Activated naive CD4-positive, alpha-beta T cell treated with anti-CD3 and anti-CD28 coated beads for 36 hours (primary cell): ENCODE data around the gene SYNGR1. TPM values are rescaled to one million over a fixed set of nuclear protein-coding genes. Genes with fewer than 3 reads are reported as not detected.

ENCODE experiments used
- CTCF ChIA-PET: fragments of 350-600 bp; sonication (Branson Sonifier 250); formaldehyde crosslinking; loops from one replicate; lab custom pipeline; 2021; ENCODE audit warnings: antibody characterized with exemption; lab: Charles Lee
- DNase-seq: peaks from one replicate; pipeline ENCODE4 v3.0.0-alpha.2; 2020
- H3K27ac Mint-ChIP-seq: one replicate; pipeline ENCODE4 v1.8.0; 2021; ENCODE audit warnings: mild to moderate bottlenecking, mixed read lengths
- H3K27me3 Mint-ChIP-seq: one replicate; pipeline ENCODE4 v1.8.0; 2021; ENCODE audit warnings: low read depth, mixed read lengths
- H3K36me3 Mint-ChIP-seq: one replicate; pipeline ENCODE4 v1.8.0; 2021; ENCODE audit warnings: low read depth, mixed read lengths
- H3K4me1 Mint-ChIP-seq: one replicate; pipeline ENCODE4 v1.8.0; 2021; ENCODE audit warnings: low read depth, mixed read lengths
- H3K4me3 Mint-ChIP-seq: one replicate; pipeline ENCODE4 v1.8.0; 2021; ENCODE audit warnings: mild to moderate bottlenecking, moderate library complexity, mixed read lengths
- H3K9me3 Mint-ChIP-seq: one replicate; pipeline ENCODE4 v1.8.0; 2021; ENCODE audit warnings: mixed read lengths
- intact Hi-C: fragments of 100-400 bp; cut with micrococcal nuclease; formaldehyde crosslinking; loops from one replicate; pipeline ENCODE4 v1.15.1; 2023
- total RNA-seq, 2 experiments: library from RNA; stranded (reverse); gene quantifications; one replicate each; pipeline ENCODE4 v1.2.3, GENCODE V29; 2021

Gene SYNGR1
- total RNA-seq, 2 experiments from 2014 or later, result 0.27 to 0.29 TPM

DNA sequence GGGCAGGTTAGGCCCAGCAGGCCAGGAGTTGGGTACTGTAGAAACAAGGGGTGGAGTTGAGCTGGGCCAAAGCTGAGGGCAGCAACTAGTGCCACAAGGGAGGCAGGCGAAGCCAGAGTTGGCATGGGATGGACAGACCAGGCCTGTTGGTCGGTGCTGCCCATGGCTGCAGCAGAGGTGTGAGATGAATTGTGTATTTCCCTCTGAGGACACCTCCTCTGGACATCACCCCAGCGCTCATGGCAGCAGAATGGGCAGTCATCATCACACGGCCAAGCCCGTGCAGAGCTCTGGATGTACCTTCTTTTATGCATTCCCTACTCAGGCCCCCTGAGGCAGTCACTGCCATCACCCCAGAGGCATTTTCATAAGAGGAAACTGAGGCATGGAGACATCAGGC, 70.1 kb downstream of the SYNGR1 start:
- no peak overlapping the region for H3K4me3 Mint-ChIP-seq
- H3K9me3 Mint-ChIP-seq, result no peaks in the 10 kb centered on the region
- H3K27me3 Mint-ChIP-seq, result no peaks in the 10 kb centered on the region
- H3K4me1 Mint-ChIP-seq, result peaks cover 21% of the 10 kb centered on the region
- CTCF ChIA-PET, result no interaction called here
- intact Hi-C loops, result no loop called here
- DNase-seq, result no peak
- H3K36me3 Mint-ChIP-seq, result peaks cover 27% of the 10 kb centered on the region
- no peak overlapping the region for H3K27ac Mint-ChIP-seq

DNA sequence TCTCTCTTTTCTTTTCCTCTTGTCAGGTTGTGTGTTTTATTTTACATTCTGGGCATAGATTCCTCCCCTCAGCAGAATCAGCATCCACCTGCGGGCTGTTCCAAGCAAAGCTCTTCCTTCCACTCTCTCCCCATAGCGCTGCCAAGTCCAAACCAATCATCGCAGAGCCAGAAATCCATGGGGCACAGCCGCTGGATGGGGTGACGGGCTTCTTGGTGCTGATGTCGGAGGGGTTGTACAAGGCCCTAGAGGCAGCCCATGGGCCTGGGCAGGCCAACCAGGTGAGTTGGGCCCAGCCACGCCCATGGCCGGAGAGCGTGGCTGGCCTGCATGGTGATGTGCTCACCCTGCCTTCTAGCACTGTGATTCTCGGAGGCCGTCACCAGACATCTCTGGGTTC, 71.9 kb downstream of the SYNGR1 start:
- CTCF ChIA-PET, result interaction anchor here (0.6 kb wide), 1 partner anchor 52 kb away, joined by 4 read pairs; no protein-coding TSS in a partner anchor
- no peak for DNase-seq
- H3K4me1 Mint-ChIP-seq, result peaks cover 3% of the 10 kb centered on the region
- H3K27me3 Mint-ChIP-seq, result no peaks in the 10 kb centered on the region
- intact Hi-C loops, result no loop called here
- no peaks in the 10 kb centered on the region for H3K9me3 Mint-ChIP-seq
- peaks cover 24% of the 10 kb centered on the region for H3K36me3 Mint-ChIP-seq
- H3K27ac Mint-ChIP-seq, result no peak overlapping the region
- H3K4me3 Mint-ChIP-seq, result no peak overlapping the region

DNA sequence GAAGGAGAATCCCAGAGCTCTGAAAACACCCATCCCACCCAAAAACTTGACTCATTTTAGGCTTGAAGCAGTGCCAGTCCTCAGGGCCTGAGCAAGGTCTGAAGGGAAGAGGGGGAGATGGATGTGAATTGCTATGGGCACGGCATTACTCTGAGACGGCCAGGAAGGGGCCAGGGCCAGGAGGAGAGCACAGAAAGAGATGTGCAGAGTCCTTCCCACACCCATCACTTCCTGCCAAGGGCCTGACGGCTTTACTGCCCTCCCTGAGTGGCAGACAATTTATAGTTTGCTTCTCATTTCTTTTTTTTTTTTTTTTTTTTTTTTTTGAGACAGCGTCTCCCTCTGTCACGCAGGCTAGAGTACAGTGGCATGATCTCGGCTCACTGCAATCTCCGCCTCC, 72.3 kb downstream of the SYNGR1 start:
- H3K4me3 Mint-ChIP-seq, result no peak overlapping the region
- no peaks in the 10 kb centered on the region for H3K4me1 Mint-ChIP-seq
- H3K27ac Mint-ChIP-seq, result no peak overlapping the region
- no peaks in the 10 kb centered on the region for H3K27me3 Mint-ChIP-seq
- H3K36me3 Mint-ChIP-seq, result peaks cover 20% of the 10 kb centered on the region
- no peak for DNase-seq
- no peaks in the 10 kb centered on the region for H3K9me3 Mint-ChIP-seq
- CTCF ChIA-PET, result interaction anchor here (0.6 kb wide), 1 partner anchor 52 kb away, joined by 4 read pairs; no protein-coding TSS in a partner anchor
- intact Hi-C loops, result no loop called here

DNA sequence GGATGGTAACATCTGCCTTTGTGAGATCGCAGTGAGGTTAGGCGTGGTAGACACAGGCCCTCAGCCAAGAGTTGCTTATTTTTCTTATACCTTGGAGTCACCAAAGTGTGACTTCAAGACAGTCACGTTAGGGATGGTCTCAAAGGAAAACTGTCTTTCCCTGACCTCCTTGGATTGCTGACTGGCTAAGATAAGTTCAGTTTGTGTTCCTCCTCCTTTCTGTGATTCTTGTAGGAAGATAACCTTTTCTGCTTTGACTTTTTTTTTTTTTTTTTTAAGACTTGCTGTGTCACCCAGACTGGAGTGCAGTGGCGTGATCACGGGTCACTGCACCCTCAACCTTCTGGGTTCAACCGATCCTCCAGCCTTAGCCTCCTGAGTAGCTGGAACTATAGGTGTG, 72.9 kb downstream of the SYNGR1 start:
- Mint-ChIP-seq H3K9me3 (no peaks in the 10 kb centered on the region), H3K4me1 (no peaks in the 10 kb centered on the region)
- CTCF ChIA-PET, result interaction anchor here (0.7 to 1.5 kb wide), 2 partner anchors 23 to 900 kb away, joined by 3 to 4 read pairs; partner anchors contain the start of gene TAB1

DNA sequence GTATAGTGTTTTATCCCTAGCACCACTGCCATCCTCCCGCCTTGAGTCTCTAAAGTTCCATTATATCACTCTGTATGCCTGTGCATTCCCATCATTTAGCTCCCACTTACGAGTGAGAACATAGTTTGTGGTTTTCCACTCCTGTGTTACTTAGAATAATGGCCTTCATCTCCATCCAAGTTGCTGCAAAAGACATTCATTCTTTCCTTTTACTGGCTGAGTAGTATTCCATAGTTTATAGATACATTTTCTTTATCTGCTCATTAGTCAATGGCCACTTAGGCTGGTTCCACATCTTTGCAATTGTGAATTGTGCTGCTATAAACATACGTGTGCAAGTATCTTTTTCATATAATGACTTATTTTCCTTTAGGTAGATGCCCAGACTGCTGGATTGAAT, 74.2 kb downstream of the SYNGR1 start:
- Mint-ChIP-seq H3K4me1 (no peaks in the 10 kb centered on the region), H3K27me3 (no peaks in the 10 kb centered on the region), H3K36me3 (peaks cover 20% of the 10 kb centered on the region), H3K9me3 (no peaks in the 10 kb centered on the region), H3K27ac (no peak overlapping the region), H3K4me3 (no peak overlapping the region)
- no peak for DNase-seq
- CTCF ChIA-PET, result interaction anchor here (1.5 kb wide), 1 partner anchor 24 kb away, joined by 4 read pairs; the partner anchor contains the start of gene TAB1
- intact Hi-C loops, result no loop called here

More for the DNA sequence above, 72.9 kb downstream of the SYNGR1 start:
- Mint-ChIP-seq H3K27ac (no peak overlapping the region), H3K36me3 (peaks cover 21% of the 10 kb centered on the region), H3K27me3 (no peaks in the 10 kb centered on the region), H3K4me3 (no peak overlapping the region)
- intact Hi-C loops, result no loop called here
- DNase-seq, result no peak

GRCh38 chr22:39426380-39427043, 76.7 kb downstream of the SYNGR1 start:
- Mint-ChIP-seq H3K9me3 (no peaks in the 10 kb centered on the region), H3K36me3 (peaks cover 8% of the 10 kb centered on the region), H3K27ac (no peak overlapping the region), H3K4me3 (no peak overlapping the region), H3K27me3 (no peaks in the 10 kb centered on the region), H3K4me1 (no peaks in the 10 kb centered on the region)
- CTCF ChIA-PET, result no interaction called here
- DNase-seq, result no peak
- intact Hi-C loops, result no loop called here

GRCh38 chr22:39427751-39428596, 78.2 kb downstream of the SYNGR1 start:
- H3K27me3 Mint-ChIP-seq, result no peaks in the 10 kb centered on the region
- H3K4me1 Mint-ChIP-seq, result no peaks in the 10 kb centered on the region
- no peak overlapping the region for H3K4me3 Mint-ChIP-seq
- no peak overlapping the region for H3K27ac Mint-ChIP-seq
- H3K9me3 Mint-ChIP-seq, result no peaks in the 10 kb centered on the region
- intact Hi-C loops, result no loop called here
- CTCF ChIA-PET, result no interaction called here
- H3K36me3 Mint-ChIP-seq, result peaks cover 8% of the 10 kb centered on the region
- DNase-seq, result no peak

GRCh38 chr22:39428597-39429071, 78.8 kb downstream of the SYNGR1 start:
- no peaks in the 10 kb centered on the region for H3K4me1 Mint-ChIP-seq
- no peak for DNase-seq
- no peak overlapping the region for H3K4me3 Mint-ChIP-seq
- no peaks in the 10 kb centered on the region for H3K9me3 Mint-ChIP-seq
- intact Hi-C loops, result no loop called here
- no peaks in the 10 kb centered on the region for H3K27me3 Mint-ChIP-seq
- CTCF ChIA-PET, result interaction anchor here (0.6 kb wide), 1 partner anchor 99 kb away, joined by 3 read pairs; no protein-coding TSS in a partner anchor
- peaks cover 8% of the 10 kb centered on the region for H3K36me3 Mint-ChIP-seq
- H3K27ac Mint-ChIP-seq, result no peak overlapping the region

DNA sequence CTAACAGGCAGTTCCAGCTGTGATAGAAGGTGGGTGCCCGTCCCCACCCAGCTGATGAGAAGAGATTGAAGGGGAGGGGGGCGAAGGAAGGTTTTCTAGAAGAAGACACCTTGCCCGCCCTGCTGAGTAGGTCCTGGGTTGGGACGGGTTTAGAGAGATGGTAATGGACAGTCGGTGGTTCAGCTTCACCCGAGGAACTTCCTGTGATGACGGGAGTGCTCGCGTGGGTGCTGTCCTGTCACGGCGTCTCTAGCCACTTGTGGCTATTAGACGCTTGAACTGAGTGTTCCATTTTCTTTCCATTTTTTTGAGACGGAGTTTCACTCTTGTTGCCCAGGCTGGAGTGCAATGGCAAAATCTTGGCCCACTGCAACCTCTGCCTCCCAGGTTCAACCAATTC, 79.4 kb downstream of the SYNGR1 start:
- H3K4me1 Mint-ChIP-seq, result no peaks in the 10 kb centered on the region
- CTCF ChIA-PET, result interaction anchor here (0.6 kb wide), 2 partner anchors 9 to 98 kb away, joined by 3 read pairs; no protein-coding TSS in a partner anchor
- H3K27me3 Mint-ChIP-seq, result no peaks in the 10 kb centered on the region
- no peak for DNase-seq
- no peak overlapping the region for H3K27ac Mint-ChIP-seq
- peaks cover 4% of the 10 kb centered on the region for H3K36me3 Mint-ChIP-seq
- H3K4me3 Mint-ChIP-seq, result no peak overlapping the region
- H3K9me3 Mint-ChIP-seq, result no peaks in the 10 kb centered on the region
- intact Hi-C loops, result no loop called here

GRCh38 chr22:39429916-39430575, 80.3 kb downstream of the SYNGR1 start:
- CTCF ChIA-PET, result no interaction called here
- intact Hi-C loops, result no loop called here
- Mint-ChIP-seq H3K27me3 (no peaks in the 10 kb centered on the region), H3K36me3 (peaks cover 4% of the 10 kb centered on the region), H3K27ac (no peak overlapping the region), H3K4me3 (no peak overlapping the region), H3K9me3 (no peaks in the 10 kb centered on the region), H3K4me1 (no peaks in the 10 kb centered on the region)
- DNase-seq, result no peak

DNA sequence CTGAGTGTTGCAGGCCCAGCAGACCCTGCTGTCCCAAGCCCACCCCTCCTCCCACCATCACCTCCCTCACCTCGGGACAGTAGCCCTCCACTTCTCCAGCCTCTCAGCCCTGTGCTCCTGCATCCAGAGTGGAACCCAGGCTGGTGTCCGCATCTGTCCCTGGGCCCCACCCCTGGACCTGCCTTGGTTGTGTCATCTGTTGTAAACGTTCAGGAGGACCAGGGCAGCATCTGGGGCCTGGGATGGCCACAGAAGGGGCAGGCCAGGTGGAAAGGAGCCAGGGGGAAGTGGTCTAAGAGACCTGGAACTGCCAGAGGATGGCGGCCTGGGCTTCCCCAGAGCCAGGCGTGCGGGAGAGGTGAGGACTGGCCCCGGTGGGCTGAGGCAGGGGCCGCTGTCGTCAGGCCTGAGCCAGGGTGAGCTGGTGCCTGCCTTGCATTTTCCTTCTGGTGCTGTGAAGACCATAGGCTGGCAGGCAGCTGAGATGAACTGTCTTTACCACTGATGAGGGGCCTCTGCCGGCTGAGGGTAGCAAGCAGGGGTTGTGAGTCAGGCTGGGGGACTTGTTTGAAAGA, 80.9 kb downstream of the SYNGR1 start:
- intact Hi-C loops, result no loop called here
- DNase-seq, result no peak
- H3K27me3 Mint-ChIP-seq, result no peaks in the 10 kb centered on the region
- no peaks in the 10 kb centered on the region for H3K9me3 Mint-ChIP-seq
- no peaks in the 10 kb centered on the region for H3K4me1 Mint-ChIP-seq
- no peak overlapping the region for H3K27ac Mint-ChIP-seq
- CTCF ChIA-PET, result interaction anchor here (0.5 kb wide), 1 partner anchor 361 kb away, joined by 4 read pairs; no protein-coding TSS in a partner anchor
- H3K4me3 Mint-ChIP-seq, result no peak overlapping the region
- peaks cover 4% of the 10 kb centered on the region for H3K36me3 Mint-ChIP-seq
